ENCODE measurements around the gene LAIR2.

The LAIR2 gene

DNA sequence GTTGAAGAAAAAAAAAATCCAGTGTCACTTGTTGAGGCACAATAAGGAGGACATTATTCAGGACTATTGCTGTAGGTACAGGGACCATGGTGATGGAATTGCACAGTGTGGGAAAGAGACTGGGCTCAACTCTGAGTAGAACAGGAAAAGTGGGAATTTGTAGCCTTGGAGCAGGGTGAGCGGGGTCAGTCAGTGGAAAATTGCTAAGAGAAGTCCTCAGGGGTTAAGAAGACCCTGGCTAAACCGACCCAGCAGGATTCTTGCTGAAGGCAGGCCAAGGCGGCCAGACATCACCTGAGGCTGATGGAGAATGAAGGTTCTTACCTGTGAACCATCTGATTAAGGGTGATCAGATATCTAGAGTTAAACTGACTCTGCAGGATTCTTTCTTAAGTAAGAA, 12.5 kb downstream of the LAIR2 start:
- DNase-seq (ENCODE audit: low read depth in 2 of 2): no peak
- TF ChIP-seq, protein P1, sequence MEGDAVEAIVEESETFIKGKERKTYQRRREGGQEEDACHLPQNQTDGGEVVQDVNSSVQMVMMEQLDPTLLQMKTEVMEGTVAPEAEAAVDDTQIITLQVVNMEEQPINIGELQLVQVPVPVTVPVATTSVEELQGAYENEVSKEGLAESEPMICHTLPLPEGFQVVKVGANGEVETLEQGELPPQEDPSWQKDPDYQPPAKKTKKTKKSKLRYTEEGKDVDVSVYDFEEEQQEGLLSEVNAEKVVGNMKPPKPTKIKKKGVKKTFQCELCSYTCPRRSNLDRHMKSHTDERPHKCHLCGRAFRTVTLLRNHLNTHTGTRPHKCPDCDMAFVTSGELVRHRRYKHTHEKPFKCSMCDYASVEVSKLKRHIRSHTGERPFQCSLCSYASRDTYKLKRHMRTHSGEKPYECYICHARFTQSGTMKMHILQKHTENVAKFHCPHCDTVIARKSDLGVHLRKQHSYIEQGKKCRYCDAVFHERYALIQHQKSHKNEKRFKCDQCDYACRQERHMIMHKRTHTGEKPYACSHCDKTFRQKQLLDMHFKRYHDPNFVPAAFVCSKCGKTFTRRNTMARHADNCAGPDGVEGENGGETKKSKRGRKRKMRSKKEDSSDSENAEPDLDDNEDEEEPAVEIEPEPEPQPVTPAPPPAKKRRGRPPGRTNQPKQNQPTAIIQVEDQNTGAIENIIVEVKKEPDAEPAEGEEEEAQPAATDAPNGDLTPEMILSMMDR (IDR thresholded peaks at IDR 0.05; ENCODE audit: low read depth, low read length): no peak
- no peak overlapping the region for H3K4me3 ChIP-seq (replicated peaks in 1 of 2; ENCODE audit: low read depth in 2 of 2, low read length in 2 of 2)

GRCh38 chr19:54517483-54517882, 14.9 kb downstream of the LAIR2 start:
- TF ChIP-seq, protein P1 (IDR thresholded peaks at IDR 0.05; ENCODE audit: low read depth, low read length): no peak
- DNase-seq (ENCODE audit: low read depth in 2 of 2): peak; percentile 33 to 48
- H3K4me3 ChIP-seq (replicated peaks in 1 of 2; ENCODE audit: low read depth in 2 of 2, low read length in 2 of 2): no peak overlapping the region

GRCh38 chr19:54518844-54519243, 16.2 kb downstream of the LAIR2 start:
- DNase-seq (ENCODE audit: low read depth in 2 of 2): peak; percentile 0 to 4
- H3K4me3 ChIP-seq (replicated peaks in 1 of 2; ENCODE audit: low read depth in 2 of 2, low read length in 2 of 2): no peak overlapping the region
- TF ChIP-seq, protein P1 (IDR thresholded peaks at IDR 0.05; ENCODE audit: low read depth, low read length): no peak

DNA sequence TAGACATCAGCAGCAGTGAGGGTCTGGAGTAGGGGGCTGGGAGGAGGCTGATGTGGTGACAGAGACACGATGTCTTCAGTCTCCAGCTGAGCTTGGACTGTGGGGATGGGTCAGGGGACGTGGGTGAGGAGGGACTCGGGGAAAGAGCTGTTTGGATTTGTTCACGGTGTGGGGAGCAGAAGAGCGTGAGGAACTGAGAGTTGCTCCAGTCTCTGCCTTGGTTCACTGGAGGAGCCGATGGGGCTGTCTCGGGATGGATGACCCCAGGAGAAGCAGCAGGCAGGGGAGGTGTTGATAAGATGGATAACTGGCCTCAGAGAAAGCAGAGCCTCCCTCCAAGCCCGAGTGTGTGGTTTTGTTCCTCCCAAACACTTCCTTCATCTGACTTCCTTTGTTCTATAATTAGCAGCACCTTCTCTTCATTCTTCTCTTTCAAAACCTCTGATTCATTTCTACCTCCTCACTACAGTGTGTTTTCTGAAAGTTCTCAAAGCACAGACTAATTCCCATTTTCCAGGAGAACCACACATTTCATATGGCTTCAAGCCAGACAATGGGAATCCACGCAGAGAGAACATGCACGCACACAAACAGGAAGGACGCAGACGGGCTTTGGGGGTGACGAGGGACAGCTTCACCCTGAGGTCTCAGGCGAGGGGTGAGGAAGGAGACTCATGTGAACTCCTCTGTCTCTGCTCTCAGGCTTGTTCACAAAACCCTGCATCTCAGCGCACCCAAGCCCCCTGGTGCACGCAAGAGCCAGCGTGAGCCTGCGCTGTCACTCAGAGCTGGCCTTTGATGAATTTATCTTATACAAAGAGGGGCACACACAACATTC, 18.6 kb downstream of the LAIR2 start:
- no peak for DNase-seq (ENCODE audit: low read depth in 2 of 2)
- H3K4me3 ChIP-seq (replicated peaks in 1 of 2; ENCODE audit: low read depth in 2 of 2, low read length in 2 of 2): no peak overlapping the region
- TF ChIP-seq, protein P1 (IDR thresholded peaks at IDR 0.05; ENCODE audit: low read depth, low read length): no peak

GRCh38 chr19:54521860-54522513, 19.4 kb downstream of the LAIR2 start:
- TF ChIP-seq, protein P1 (IDR thresholded peaks at IDR 0.05; ENCODE audit: low read depth, low read length): no peak
- H3K4me3 ChIP-seq (replicated peaks in 1 of 2; ENCODE audit: low read depth in 2 of 2, low read length in 2 of 2): no peak overlapping the region
- no peak for DNase-seq (ENCODE audit: low read depth in 2 of 2)

- TF ChIP-seq, protein P1 (IDR thresholded peaks at IDR 0.05; ENCODE audit: low read depth, low read length): no peak
- DNase-seq (ENCODE audit: low read depth in 2 of 2): peak in 1 of 2 donors; percentile 54
- no peak overlapping the region for H3K4me3 ChIP-seq (replicated peaks in 1 of 2; ENCODE audit: low read depth in 2 of 2, low read length in 2 of 2)
Observed at GRCh38 chr19:54523403-54523802, 20.8 kb downstream of the LAIR2 start.
